HepG2 (cell line): Measurements from ENCODE around the gene NGDN. TPM values are rescaled to one million over a fixed set of nuclear protein-coding genes. Genes with fewer than 3 reads are reported as not detected.
A peak's percentile ranks its signal among the peaks of the same experiment; 100 is the strongest.

Experiments
- IRX3 ChIP-seq: sonication (generic); formaldehyde crosslinking; IDR thresholded peaks from 2 replicates; pipeline ENCODE4 v1.8.1; 2023; ENCODE audit warnings: mild to moderate bottlenecking, low read depth, missing genetic modification reagents, borderline replicate concordance
- MAFK ChIP-seq, 2 experiments: IDR thresholded peaks in 1 of 2; conservative IDR thresholded peaks in 1 of 2; 2 replicates each; pipeline ENCODE4 v1.6.1; 2011; ENCODE audit warnings: improper control_type of control experiment in 2 of 2, low read length in 2 of 2
- MED8 ChIP-seq: sonication (generic); formaldehyde crosslinking; IDR thresholded peaks from 2 replicates; pipeline ENCODE4 v1.8.1; 2023; ENCODE audit warnings: mild to moderate bottlenecking, missing genetic modification reagents; ENCODE audit not compliant: insufficient replicate concordance
- TBX2 ChIP-seq: sonication (generic); formaldehyde crosslinking; IDR thresholded peaks from 2 replicates; pipeline ENCODE4 v1.5.0; 2020; ENCODE audit warnings: missing genetic modification reagents, mild to moderate bottlenecking, borderline replicate concordance
- THAP11 ChIP-seq: IDR thresholded peaks from 2 replicates; pipeline ENCODE4 v1.6.1; 2016; ENCODE audit warnings: missing biosample characterization, missing genetic modification reagents
- ZMYM3 ChIP-seq: sonication (generic); formaldehyde crosslinking; IDR thresholded peaks from 2 replicates; pipeline ENCODE4 v1.5.1; 2020; ENCODE audit warnings: mild to moderate bottlenecking, missing genetic modification reagents
- ZNF569 ChIP-seq: sonication (generic); formaldehyde crosslinking; IDR thresholded peaks from 2 replicates; pipeline ENCODE4 v1.5.0; 2020; ENCODE audit warnings: mild to moderate bottlenecking, missing genetic modification reagents, moderate library complexity, borderline replicate concordance
- polyA plus RNA-seq, 8 experiments: library from polyadenylated mRNA; depleted of rRNA in 3 of 8; stranded (reverse) in 7 of 8; unstranded in 1 of 8; fragments of >200 nt; fragmentation: Illumina TruSeq in 4 of 8; extraction: Trizol in 4 of 8; gene quantifications; 2 replicates each; pipeline versions ENCODE4 v1.2.1 to v1.2.3, GENCODE V29; 2011 to 2016; ENCODE audit warnings: low read depth in 4 of 8, missing spikeins in 1 of 8, mixed read lengths in 1 of 8; ENCODE audit not compliant: insufficient read depth in 1 of 8
- total RNA-seq, 5 experiments: library from RNA; depleted of rRNA; stranded (reverse); fragments of >200 nt; fragmentation: Illumina TruSeq; extraction: Trizol; gene quantifications; 2 replicates each; pipeline ENCODE4 v1.2.3, GENCODE V29; 2016; ENCODE audit warnings: low read depth in 1 of 5
- TF ChIP-seq, protein P1 (sequence below), 2 experiments: fragments of 450-650 bp in 1 of 2; sonication (generic) in 1 of 2; formaldehyde crosslinking; IDR thresholded peaks; 2 replicates each; pipeline versions ENCODE4 v1.5.0 to v1.8.0; 2020 to 2022; ENCODE audit warnings: mild to moderate bottlenecking in 1 of 2, missing genetic modification reagents in 1 of 2
- TF ChIP-seq, protein P2 (sequence below): sonication (generic); formaldehyde crosslinking; IDR thresholded peaks from 2 replicates; pipeline ENCODE4 v1.5.0; 2020; ENCODE audit warnings: mild to moderate bottlenecking, missing genetic modification reagents
- TF ChIP-seq, protein P3 (sequence below): IDR thresholded peaks from 2 replicates; pipeline ENCODE4 v1.6.1; 2016; ENCODE audit warnings: missing compliant biosample characterization, missing genetic modification reagents, borderline replicate concordance
- TF ChIP-seq, protein P4 (sequence below): IDR thresholded peaks from 2 replicates; pipeline ENCODE4 v1.4.0; 2020; ENCODE audit warnings: mild to moderate bottlenecking, missing genetic modification reagents
- TF ChIP-seq, protein P5 (sequence below): IDR thresholded peaks from 2 replicates; pipeline ENCODE4 v1.6.1; 2016; ENCODE audit warnings: low read depth
- TF ChIP-seq, protein P6 (sequence below): sonication (generic); formaldehyde crosslinking; IDR thresholded peaks from 2 replicates; pipeline ENCODE4 v1.4.0; 2020; ENCODE audit warnings: missing genetic modification reagents, borderline replicate concordance

Gene NGDN
- total and polyA plus RNA-seq, 2 of the 13 experiments (the other 11 are each of a cell fraction or from before 2014, with no cell fraction given) = 154 to 216 TPM

DNA sequence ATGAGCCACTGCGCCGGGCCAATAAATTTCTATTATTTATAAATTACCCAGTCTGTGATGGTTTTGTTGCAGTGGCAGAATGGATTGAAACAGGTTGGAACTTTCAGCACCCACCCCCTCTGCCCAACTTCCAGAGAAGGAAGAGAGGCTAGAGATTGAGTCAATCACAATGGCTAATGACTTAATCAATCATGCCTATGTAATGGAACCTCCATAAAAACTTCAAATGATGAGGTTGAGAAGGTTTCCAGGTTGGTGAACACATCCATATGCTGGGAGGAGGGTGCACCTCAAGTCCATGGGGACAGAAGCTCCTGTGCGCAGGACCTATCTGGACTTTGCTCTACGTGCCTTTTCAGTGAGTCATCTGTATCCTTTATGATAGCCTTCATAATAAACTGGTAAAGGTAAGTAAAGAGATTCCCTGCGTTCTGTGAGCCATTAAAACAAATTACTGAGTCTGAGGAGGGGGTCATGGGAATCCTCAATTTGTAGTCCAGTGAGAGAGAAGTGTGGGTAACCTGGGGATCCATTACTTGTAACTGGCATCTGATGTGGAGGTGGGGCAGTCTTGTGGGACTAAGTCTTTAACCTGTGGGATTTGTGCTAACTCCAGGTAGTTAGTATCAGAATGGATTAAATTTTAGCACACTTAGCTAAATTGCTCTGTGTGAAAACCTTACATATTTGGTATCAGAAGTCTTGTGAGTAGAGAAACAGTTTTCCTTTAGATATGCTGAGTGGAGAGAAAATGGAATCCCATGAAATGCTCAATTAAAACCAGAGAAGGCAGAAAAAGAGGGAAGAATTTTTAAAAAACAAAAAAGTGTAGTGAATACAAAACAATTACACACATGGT, 11.7 kb upstream of the NGDN start (continued):
- TF ChIP-seq, protein P1, sequence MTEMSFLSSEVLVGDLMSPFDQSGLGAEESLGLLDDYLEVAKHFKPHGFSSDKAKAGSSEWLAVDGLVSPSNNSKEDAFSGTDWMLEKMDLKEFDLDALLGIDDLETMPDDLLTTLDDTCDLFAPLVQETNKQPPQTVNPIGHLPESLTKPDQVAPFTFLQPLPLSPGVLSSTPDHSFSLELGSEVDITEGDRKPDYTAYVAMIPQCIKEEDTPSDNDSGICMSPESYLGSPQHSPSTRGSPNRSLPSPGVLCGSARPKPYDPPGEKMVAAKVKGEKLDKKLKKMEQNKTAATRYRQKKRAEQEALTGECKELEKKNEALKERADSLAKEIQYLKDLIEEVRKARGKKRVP (CRISPR knock-in tag; IDR thresholded peaks at IDR 0.05) = 0 out of 4 replicates have a peak, but pooled peaks of 1 of the 2 experiments have one; percentile 21
- no peak for TF ChIP-seq IRX3 (CRISPR knock-in tag)
- TF ChIP-seq THAP11 = 0 out of 2 replicates have a peak, but pooled peaks have one; percentile 42
- TF ChIP-seq, protein P2, sequence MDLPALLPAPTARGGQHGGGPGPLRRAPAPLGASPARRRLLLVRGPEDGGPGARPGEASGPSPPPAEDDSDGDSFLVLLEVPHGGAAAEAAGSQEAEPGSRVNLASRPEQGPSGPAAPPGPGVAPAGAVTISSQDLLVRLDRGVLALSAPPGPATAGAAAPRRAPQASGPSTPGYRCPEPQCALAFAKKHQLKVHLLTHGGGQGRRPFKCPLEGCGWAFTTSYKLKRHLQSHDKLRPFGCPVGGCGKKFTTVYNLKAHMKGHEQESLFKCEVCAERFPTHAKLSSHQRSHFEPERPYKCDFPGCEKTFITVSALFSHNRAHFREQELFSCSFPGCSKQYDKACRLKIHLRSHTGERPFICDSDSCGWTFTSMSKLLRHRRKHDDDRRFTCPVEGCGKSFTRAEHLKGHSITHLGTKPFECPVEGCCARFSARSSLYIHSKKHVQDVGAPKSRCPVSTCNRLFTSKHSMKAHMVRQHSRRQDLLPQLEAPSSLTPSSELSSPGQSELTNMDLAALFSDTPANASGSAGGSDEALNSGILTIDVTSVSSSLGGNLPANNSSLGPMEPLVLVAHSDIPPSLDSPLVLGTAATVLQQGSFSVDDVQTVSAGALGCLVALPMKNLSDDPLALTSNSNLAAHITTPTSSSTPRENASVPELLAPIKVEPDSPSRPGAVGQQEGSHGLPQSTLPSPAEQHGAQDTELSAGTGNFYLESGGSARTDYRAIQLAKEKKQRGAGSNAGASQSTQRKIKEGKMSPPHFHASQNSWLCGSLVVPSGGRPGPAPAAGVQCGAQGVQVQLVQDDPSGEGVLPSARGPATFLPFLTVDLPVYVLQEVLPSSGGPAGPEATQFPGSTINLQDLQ (CRISPR knock-in tag) = no peak
- TF ChIP-seq, protein P3, sequence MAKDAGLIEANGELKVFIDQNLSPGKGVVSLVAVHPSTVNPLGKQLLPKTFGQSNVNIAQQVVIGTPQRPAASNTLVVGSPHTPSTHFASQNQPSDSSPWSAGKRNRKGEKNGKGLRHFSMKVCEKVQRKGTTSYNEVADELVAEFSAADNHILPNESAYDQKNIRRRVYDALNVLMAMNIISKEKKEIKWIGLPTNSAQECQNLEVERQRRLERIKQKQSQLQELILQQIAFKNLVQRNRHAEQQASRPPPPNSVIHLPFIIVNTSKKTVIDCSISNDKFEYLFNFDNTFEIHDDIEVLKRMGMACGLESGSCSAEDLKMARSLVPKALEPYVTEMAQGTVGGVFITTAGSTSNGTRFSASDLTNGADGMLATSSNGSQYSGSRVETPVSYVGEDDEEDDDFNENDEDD (CRISPR knock-in tag) = peak; percentile 24; the same call in 1 of the 2 replicates
- TF ChIP-seq ZNF569 (CRISPR knock-in tag) = no peak
- no peak for TF ChIP-seq TBX2 (CRISPR knock-in tag)
- peak; percentile 60 to 67 for TF ChIP-seq MAFK (conservative IDR thresholded peaks at IDR 0.05 in 1 of 2, IDR thresholded peaks at IDR 0.05 in 1 of 2; ENCODE audit: low read length in 2 of 2)
- TF ChIP-seq, protein P4, sequence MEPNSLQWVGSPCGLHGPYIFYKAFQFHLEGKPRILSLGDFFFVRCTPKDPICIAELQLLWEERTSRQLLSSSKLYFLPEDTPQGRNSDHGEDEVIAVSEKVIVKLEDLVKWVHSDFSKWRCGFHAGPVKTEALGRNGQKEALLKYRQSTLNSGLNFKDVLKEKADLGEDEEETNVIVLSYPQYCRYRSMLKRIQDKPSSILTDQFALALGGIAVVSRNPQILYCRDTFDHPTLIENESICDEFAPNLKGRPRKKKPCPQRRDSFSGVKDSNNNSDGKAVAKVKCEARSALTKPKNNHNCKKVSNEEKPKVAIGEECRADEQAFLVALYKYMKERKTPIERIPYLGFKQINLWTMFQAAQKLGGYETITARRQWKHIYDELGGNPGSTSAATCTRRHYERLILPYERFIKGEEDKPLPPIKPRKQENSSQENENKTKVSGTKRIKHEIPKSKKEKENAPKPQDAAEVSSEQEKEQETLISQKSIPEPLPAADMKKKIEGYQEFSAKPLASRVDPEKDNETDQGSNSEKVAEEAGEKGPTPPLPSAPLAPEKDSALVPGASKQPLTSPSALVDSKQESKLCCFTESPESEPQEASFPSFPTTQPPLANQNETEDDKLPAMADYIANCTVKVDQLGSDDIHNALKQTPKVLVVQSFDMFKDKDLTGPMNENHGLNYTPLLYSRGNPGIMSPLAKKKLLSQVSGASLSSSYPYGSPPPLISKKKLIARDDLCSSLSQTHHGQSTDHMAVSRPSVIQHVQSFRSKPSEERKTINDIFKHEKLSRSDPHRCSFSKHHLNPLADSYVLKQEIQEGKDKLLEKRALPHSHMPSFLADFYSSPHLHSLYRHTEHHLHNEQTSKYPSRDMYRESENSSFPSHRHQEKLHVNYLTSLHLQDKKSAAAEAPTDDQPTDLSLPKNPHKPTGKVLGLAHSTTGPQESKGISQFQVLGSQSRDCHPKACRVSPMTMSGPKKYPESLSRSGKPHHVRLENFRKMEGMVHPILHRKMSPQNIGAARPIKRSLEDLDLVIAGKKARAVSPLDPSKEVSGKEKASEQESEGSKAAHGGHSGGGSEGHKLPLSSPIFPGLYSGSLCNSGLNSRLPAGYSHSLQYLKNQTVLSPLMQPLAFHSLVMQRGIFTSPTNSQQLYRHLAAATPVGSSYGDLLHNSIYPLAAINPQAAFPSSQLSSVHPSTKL (CRISPR knock-in tag) = peak; percentile 84
- no peak for TF ChIP-seq MED8 (CRISPR knock-in tag)
- TF ChIP-seq ZMYM3 (CRISPR knock-in tag) = no peak
- TF ChIP-seq, protein P5, sequence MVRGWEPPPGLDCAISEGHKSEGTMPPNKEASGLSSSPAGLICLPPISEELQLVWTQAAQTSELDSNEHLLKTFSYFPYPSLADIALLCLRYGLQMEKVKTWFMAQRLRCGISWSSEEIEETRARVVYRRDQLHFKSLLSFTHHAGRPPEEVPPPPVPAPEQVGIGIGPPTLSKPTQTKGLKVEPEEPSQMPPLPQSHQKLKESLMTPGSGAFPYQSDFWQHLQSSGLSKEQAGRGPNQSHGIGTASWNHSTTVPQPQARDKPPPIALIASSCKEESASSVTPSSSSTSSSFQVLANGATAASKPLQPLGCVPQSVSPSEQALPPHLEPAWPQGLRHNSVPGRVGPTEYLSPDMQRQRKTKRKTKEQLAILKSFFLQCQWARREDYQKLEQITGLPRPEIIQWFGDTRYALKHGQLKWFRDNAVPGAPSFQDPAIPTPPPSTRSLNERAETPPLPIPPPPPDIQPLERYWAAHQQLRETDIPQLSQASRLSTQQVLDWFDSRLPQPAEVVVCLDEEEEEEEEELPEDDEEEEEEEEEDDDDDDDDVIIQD = peak; percentile 83; the same call in 1 of the 2 replicates
- TF ChIP-seq, protein P6, sequence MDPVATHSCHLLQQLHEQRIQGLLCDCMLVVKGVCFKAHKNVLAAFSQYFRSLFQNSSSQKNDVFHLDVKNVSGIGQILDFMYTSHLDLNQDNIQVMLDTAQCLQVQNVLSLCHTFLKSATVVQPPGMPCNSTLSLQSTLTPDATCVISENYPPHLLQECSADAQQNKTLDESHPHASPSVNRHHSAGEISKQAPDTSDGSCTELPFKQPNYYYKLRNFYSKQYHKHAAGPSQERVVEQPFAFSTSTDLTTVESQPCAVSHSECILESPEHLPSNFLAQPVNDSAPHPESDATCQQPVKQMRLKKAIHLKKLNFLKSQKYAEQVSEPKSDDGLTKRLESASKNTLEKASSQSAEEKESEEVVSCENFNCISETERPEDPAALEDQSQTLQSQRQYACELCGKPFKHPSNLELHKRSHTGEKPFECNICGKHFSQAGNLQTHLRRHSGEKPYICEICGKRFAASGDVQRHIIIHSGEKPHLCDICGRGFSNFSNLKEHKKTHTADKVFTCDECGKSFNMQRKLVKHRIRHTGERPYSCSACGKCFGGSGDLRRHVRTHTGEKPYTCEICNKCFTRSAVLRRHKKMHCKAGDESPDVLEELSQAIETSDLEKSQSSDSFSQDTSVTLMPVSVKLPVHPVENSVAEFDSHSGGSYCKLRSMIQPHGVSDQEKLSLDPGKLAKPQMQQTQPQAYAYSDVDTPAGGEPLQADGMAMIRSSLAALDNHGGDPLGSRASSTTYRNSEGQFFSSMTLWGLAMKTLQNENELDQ (CRISPR knock-in tag) = 0 out of 2 replicates have a peak, but pooled peaks have one; percentile 47
